HCT116 (cell line): ENCODE data around the gene UROD. TPM values are rescaled to one million over a fixed set of nuclear protein-coding genes. Genes with fewer than 3 reads are reported as not detected.

Source experiments
- ATAC-seq: fragments of 200-7000 bp; cut with Tn5 transposase; 2 replicates; pipeline ENCODE4 v1.9.1; 2020; ENCODE audit warnings: mild to moderate bottlenecking, moderate library complexity
- BruUV-seq: library from RNA; stranded (reverse); fragments of 400-500 nt; replicated peaks from 2 replicates; lab custom pipeline; 2021; lab: Mats Ljungman, UMichigan
- CTCF ChIA-PET: fragments of 300-600 bp; sonication (Branson Sonifier 250); formaldehyde crosslinking; loops from one replicate; lab custom pipeline; 2021; ENCODE audit warnings: antibody characterized with exemption; lab: Charles Lee
- POLR2A ChIA-PET: fragments of 300-600, 350-600 bp; sonication (Branson Sonifier 250); formaldehyde crosslinking; loops from one replicate; lab custom pipeline; 2021; ENCODE audit warnings: antibody characterized with exemption; lab: Charles Lee
- RAD21 ChIA-PET, 2 experiments: fragments of 300-600 bp; sonication (Branson Sonifier 250); formaldehyde crosslinking; loops; one replicate each; lab custom pipeline; 2023; ENCODE audit warnings: low total read pairs in 2 of 2; ENCODE audit not compliant: uncharacterized antibody in 2 of 2, unreplicated experiment in 2 of 2, low non-redundant PET in 1 of 2; lab: Charles Lee
- DNase-seq: peaks from one replicate; pipeline ENCODE4 v3.0.0-alpha.2; 2010; ENCODE audit warnings: low read depth, low spot score
- H2AFZ ChIP-seq: fragments of 200-600 bp; shearing (Covaris generic), sonication (generic); 2 replicates; pipeline ENCODE4 v1.6.1; 2017; ENCODE audit warnings: low read depth, mixed run types, mixed read lengths, antibody characterized with exemption, low read length; ENCODE audit not compliant: poor library complexity, severe bottlenecking
- H3K27ac ChIP-seq: 2 replicates; pipeline ENCODE4 v1.5.1; 2012; ENCODE audit warnings: low read depth, low read length
- H3K27me3 ChIP-seq: fragments of 200-600 bp; sonication (generic); 2 replicates; pipeline ENCODE4 v1.6.1; 2016; ENCODE audit warnings: mixed run types, low read length, mixed read lengths; ENCODE audit not compliant: insufficient read depth
- H3K36me3 ChIP-seq, 2 experiments: fragments of 200-500 bp in 1 of 2; fragments of 200-600 bp in 1 of 2; sonication (Bioruptor generic) in 1 of 2; sonication (generic) in 1 of 2; 2 replicates each; pipeline versions ENCODE4 v1.5.1 to v1.6.1; 2014 to 2016; ENCODE audit warnings: low read length in 2 of 2, inconsistent platforms in 1 of 2, mixed read lengths in 1 of 2, mixed run types in 1 of 2; ENCODE audit not compliant: insufficient read depth in 2 of 2, control insufficient read depth in 1 of 2
- H3K4me1 ChIP-seq, 2 experiments: fragments of 200-600 bp in 1 of 2; sonication (generic) in 1 of 2; 2 replicates each; pipeline versions ENCODE4 v1.5.1 to v1.6.1; 2012 to 2017; ENCODE audit warnings: low read length in 2 of 2, inconsistent platforms in 1 of 2, mild to moderate bottlenecking in 1 of 2, mixed read lengths in 1 of 2, mixed run types in 1 of 2, moderate library complexity in 1 of 2; ENCODE audit not compliant: insufficient read depth in 2 of 2, control insufficient read depth in 1 of 2
- H3K4me2 ChIP-seq: fragments of 200-600 bp; sonication (generic); 2 replicates; pipeline ENCODE4 v1.6.1; 2017; ENCODE audit warnings: mixed run types, low read length, mixed read lengths
- H3K4me3 ChIP-seq, 2 experiments: fragments of 200-600 bp in 1 of 2; sonication (generic) in 1 of 2; replicated peaks in 1 of 2; 2 replicates each; pipeline ENCODE4 v1.5.1; 2011 to 2016; ENCODE audit warnings: low read length in 2 of 2, control low read depth in 1 of 2, low read depth in 1 of 2, mild to moderate bottlenecking in 1 of 2, mixed read lengths in 1 of 2, mixed run types in 1 of 2
- H3K79me2 ChIP-seq: fragments of 200-600 bp; sonication (generic); 2 replicates; pipeline ENCODE4 v1.6.1; 2017; ENCODE audit warnings: mild to moderate bottlenecking, mixed run types, low read length, moderate library complexity, mixed read lengths; ENCODE audit not compliant: insufficient read depth
- H3K9ac ChIP-seq: fragments of 200-600 bp; sonication (generic); 2 replicates; pipeline ENCODE4 v1.6.1; 2016; ENCODE audit warnings: low read length, mixed read lengths
- H3K9me2 ChIP-seq: fragments of 200-600 bp; sonication (generic), shearing (Covaris generic); 2 replicates; pipeline ENCODE4 v1.6.1; 2017; ENCODE audit warnings: mixed run types, mild to moderate bottlenecking, moderate library complexity; ENCODE audit not compliant: insufficient read depth
- H3K9me3 ChIP-seq, 2 experiments: fragments of 200-500 bp in 1 of 2; fragments of 200-600 bp in 1 of 2; sonication (Bioruptor generic) in 1 of 2; sonication (generic) in 1 of 2; 2 replicates each; pipeline ENCODE4 v1.6.1; 2014 to 2017; ENCODE audit warnings: low read length in 2 of 2, mixed read lengths in 2 of 2, inconsistent platforms in 1 of 2, low read depth in 1 of 2, mild to moderate bottlenecking in 1 of 2, mixed run types in 1 of 2, moderate library complexity in 1 of 2; ENCODE audit not compliant: control insufficient read depth in 1 of 2, insufficient read depth in 1 of 2
- H4K20me1 ChIP-seq: fragments of 200-600 bp; sonication (generic), shearing (Covaris generic); 2 replicates; pipeline ENCODE4 v1.6.1; 2017; ENCODE audit warnings: mixed run types, mild to moderate bottlenecking, moderate library complexity; ENCODE audit not compliant: insufficient read depth
- ATF3 ChIP-seq: IDR thresholded peaks from 2 replicates; pipeline ENCODE4 v1.6.1; 2012
- CBX3 ChIP-seq: IDR thresholded peaks from 2 replicates; pipeline ENCODE4 v1.6.1; 2012; ENCODE audit warnings: low read depth
- CEBPB ChIP-seq: IDR thresholded peaks from 2 replicates; pipeline ENCODE4 v1.6.1; 2012; ENCODE audit warnings: low read depth
- CTCF ChIP-seq, 3 experiments: fragments of 200-600 bp in 1 of 3; sonication (generic) in 1 of 3; IDR thresholded peaks in 2 of 3; conservative IDR thresholded peaks in 1 of 3; 2 replicates each; pipeline ENCODE4 v1.5.1; 2012 to 2017; ENCODE audit warnings: low read depth in 2 of 3, low read length in 2 of 3, antibody characterized with exemption in 1 of 3, borderline replicate concordance in 1 of 3, control low read depth in 1 of 3, mild to moderate bottlenecking in 1 of 3, mixed read lengths in 1 of 3, mixed run types in 1 of 3, moderate library complexity in 1 of 3; ENCODE audit not compliant: insufficient read depth in 1 of 3
- EGR1 ChIP-seq: IDR thresholded peaks from 2 replicates; pipeline ENCODE4 v1.6.1; 2012; ENCODE audit warnings: low read depth
- ELF1 ChIP-seq: IDR thresholded peaks from 2 replicates; pipeline ENCODE4 v1.6.1; 2012; ENCODE audit warnings: low read depth, borderline replicate concordance
- EZH2phosphoT487 ChIP-seq: fragments of 200-600 bp; IDR thresholded peaks from 2 replicates; pipeline ENCODE4 v1.6.1; 2018; ENCODE audit warnings: antibody characterized with exemption, borderline replicate concordance
- FOSL1 ChIP-seq: IDR thresholded peaks from 2 replicates; pipeline ENCODE4 v1.6.1; 2012; ENCODE audit warnings: low read depth
- RAD21 ChIP-seq: IDR thresholded peaks from 2 replicates; pipeline ENCODE4 v1.6.1; 2012; ENCODE audit warnings: low read depth, mild to moderate bottlenecking
- REST ChIP-seq: IDR thresholded peaks from 2 replicates; pipeline ENCODE4 v1.6.1; 2012; ENCODE audit warnings: low read depth
- SRF ChIP-seq: IDR thresholded peaks from 2 replicates; pipeline ENCODE4 v1.6.1; 2012; ENCODE audit warnings: low read depth
- TCF7L2 ChIP-seq: IDR thresholded peaks from 2 replicates; pipeline ENCODE4 v1.7.0; 2011; ENCODE audit warnings: borderline replicate concordance, inconsistent platforms; ENCODE audit not compliant: insufficient read depth, insufficient read length; ENCODE audit errors: extremely low read depth
- YY1 ChIP-seq: IDR thresholded peaks from 2 replicates; pipeline ENCODE4 v1.6.1; 2011; ENCODE audit warnings: low read length, low read depth, moderate library complexity, mild to moderate bottlenecking; ENCODE audit not compliant: insufficient replicate concordance; ENCODE audit errors: extremely low read depth
- ZFX ChIP-seq: fragments of 450-650 bp; IDR thresholded peaks from 2 replicates; pipeline ENCODE4 v1.6.1; 2017
- ZNF274 ChIP-seq: fragments of 200-500 bp; sonication (Bioruptor generic); IDR thresholded peaks from 2 replicates; pipeline ENCODE4 v1.6.1; 2014; ENCODE audit warnings: mild to moderate bottlenecking, low read depth, low read length, inconsistent platforms
- intact Hi-C: fragments of 100-400 bp; cut with micrococcal nuclease; formaldehyde crosslinking; loops from 2 replicates; pipeline ENCODE4 v1.10.0; 2022
- total RNA-seq: library from RNA; stranded (reverse); gene quantifications from one replicate; pipeline ENCODE4 v1.2.1, GENCODE V29; 2021; ENCODE audit not compliant: unreplicated experiment
- TF ChIP-seq, protein P1 (sequence below): IDR thresholded peaks from 2 replicates; pipeline ENCODE4 v1.6.1; 2012

UROD gene
- total RNA-seq, 1 experiment from 2014 or later, result 73.7 TPM

- ATAC-seq, result peak; percentile 26
- Histone ChIP-seq H3K9me3 (no peaks in the 10 kb centered on the region), H3K9me2 (no peaks in the 10 kb centered on the region), H3K27ac (no peak overlapping the region), H3K9ac (no peak overlapping the region), H4K20me1 (no peaks in the 10 kb centered on the region), H3K4me3 (no peak overlapping the region), H3K27me3 (no peaks in the 10 kb centered on the region), H3K36me3 (no peaks in the 10 kb centered on the region), H3K4me1 (peaks cover 9 to 28% of the 10 kb centered on the region in 2 experiments; a peak in 3 of 4 replicates), H2AFZ (no peak overlapping the region), H3K79me2 (peaks cover 12% of the 10 kb centered on the region; the same call in 1 of the 2 replicates), H3K4me2 (no peak overlapping the region)
- intact Hi-C loops, result loop anchor here (1.0 to 10.0 kb wide), 8 partner anchors 177 to 890 kb away; partner anchors contain the start of genes MUTYH, RNU5D-1 and TOE1
- ChIA-PET POLR2A (interaction anchor here (0.9 to 5.4 kb wide), 5 partner anchors 195 to 342 kb away, joined by 3 to 35 read pairs (median 4); no protein-coding TSS in a partner anchor), CTCF (interaction anchor here (0.5 to 11.9 kb wide), 17 partner anchors 16 to 556 kb away, joined by 3 to 214 read pairs (median 4); partner anchors contain the start of genes CCDC163, MMACHC, MUTYH and TESK2), RAD21 (interaction anchor here (0.6 to 1.8 kb wide), 7 partner anchors 132 to 479 kb away, joined by 3 to 10 read pairs (median 3); partner anchors contain the start of gene TESK2 (in 1 of the 2))
- no peak for TF ChIP-seq EGR1
- no peak for TF ChIP-seq TCF7L2
- peak; percentile 94 for TF ChIP-seq RAD21
- no peak for TF ChIP-seq SRF
- no peak for TF ChIP-seq YY1
- no peak for TF ChIP-seq ZNF274
- TF ChIP-seq CTCF (IDR thresholded peaks at IDR 0.05 in 2 of 3, conservative IDR thresholded peaks at IDR 0.05 in 1 of 3; ENCODE audit: borderline replicate concordance in 1 of 3, insufficient read depth in 1 of 3, low read depth in 2 of 3, low read length in 2 of 3), result peak; percentile 84 to 93 (median 85); a peak in 5 of 6 replicates
- no peak for TF ChIP-seq CBX3
- TF ChIP-seq, protein P1, sequence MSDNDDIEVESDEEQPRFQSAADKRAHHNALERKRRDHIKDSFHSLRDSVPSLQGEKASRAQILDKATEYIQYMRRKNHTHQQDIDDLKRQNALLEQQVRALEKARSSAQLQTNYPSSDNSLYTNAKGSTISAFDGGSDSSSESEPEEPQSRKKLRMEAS, result no peak
- no peak for TF ChIP-seq FOSL1
- no peak for TF ChIP-seq ZFX
- TF ChIP-seq EZH2phosphoT487, result no peak
- TF ChIP-seq ELF1, result no peak
- no peak for TF ChIP-seq ATF3
- TF ChIP-seq CEBPB, result no peak
- no peak for TF ChIP-seq REST
- peak; percentile 75 for DNase-seq
- no TSS peak for BruUV-seq
Measured at GRCh38 chr1:45014321-45015028, 2.4 kb downstream of the UROD start.
